Activated CD4-positive, alpha-beta T cell treated with anti-CD3 and anti-CD28 coated beads, Interleukin-2, amount 10 ng/mL, durations not matched to agents 7 days and 5 days (primary cell): ENCODE data around the gene ADAMTS2. TPM values are rescaled to one million over a fixed set of nuclear protein-coding genes. Genes with fewer than 3 reads are reported as not detected.
A peak's percentile ranks its signal among the peaks of the same experiment; 100 is the strongest.

Source experiments
- CTCF ChIA-PET: fragments of 350-600 bp; sonication (Branson Sonifier 250); formaldehyde crosslinking; loops from one replicate; lab custom pipeline; 2021; ENCODE audit warnings: antibody characterized with exemption; lab: Charles Lee
- POLR2A ChIA-PET: fragments of 350-600 bp; sonication (Branson Sonifier 250); formaldehyde crosslinking; loops from one replicate; lab custom pipeline; 2021; ENCODE audit warnings: antibody characterized with exemption; lab: Charles Lee
- DNase-seq: peaks from one replicate; pipeline ENCODE4 v3.0.0-alpha.2; 2020
- H3K27ac Mint-ChIP-seq: one replicate; pipeline ENCODE4 v1.8.0; 2021; ENCODE audit warnings: mild to moderate bottlenecking, moderate library complexity, mixed read lengths
- H3K27me3 Mint-ChIP-seq: one replicate; pipeline ENCODE4 v1.8.0; 2021; ENCODE audit warnings: mixed read lengths
- H3K36me3 Mint-ChIP-seq: one replicate; pipeline ENCODE4 v1.8.0; 2021; ENCODE audit warnings: low read depth, mixed read lengths
- H3K4me1 Mint-ChIP-seq: one replicate; pipeline ENCODE4 v1.8.0; 2021; ENCODE audit warnings: mixed read lengths
- H3K4me3 Mint-ChIP-seq: one replicate; pipeline ENCODE4 v1.8.0; 2021; ENCODE audit warnings: mild to moderate bottlenecking, moderate library complexity, mixed read lengths
- H3K9me3 Mint-ChIP-seq: one replicate; pipeline ENCODE4 v1.8.0; 2021; ENCODE audit warnings: mixed read lengths
- total RNA-seq, 2 experiments: library from RNA; stranded (reverse); gene quantifications; one replicate each; pipeline ENCODE4 v1.2.3, GENCODE V29; 2021

The ADAMTS2 gene
- total RNA-seq, 2 experiments from 2014 or later = not detected

GRCh38 chr5:179176571-179177230 lies 168.6 kb downstream of the ADAMTS2 start:
- Mint-ChIP-seq H3K4me1 (no peaks in the 10 kb centered on the region), H3K36me3 (no peaks in the 10 kb centered on the region), H3K27ac (no peak overlapping the region), H3K27me3 (no peaks in the 10 kb centered on the region), H3K4me3 (no peak overlapping the region), H3K9me3 (no peaks in the 10 kb centered on the region)
- POLR2A ChIA-PET = no interaction called here
- CTCF ChIA-PET = interaction anchor here (0.6 kb wide), 1 partner anchor 713 kb away, joined by 3 read pairs; no protein-coding TSS in a partner anchor
- DNase-seq = no peak

DNA sequence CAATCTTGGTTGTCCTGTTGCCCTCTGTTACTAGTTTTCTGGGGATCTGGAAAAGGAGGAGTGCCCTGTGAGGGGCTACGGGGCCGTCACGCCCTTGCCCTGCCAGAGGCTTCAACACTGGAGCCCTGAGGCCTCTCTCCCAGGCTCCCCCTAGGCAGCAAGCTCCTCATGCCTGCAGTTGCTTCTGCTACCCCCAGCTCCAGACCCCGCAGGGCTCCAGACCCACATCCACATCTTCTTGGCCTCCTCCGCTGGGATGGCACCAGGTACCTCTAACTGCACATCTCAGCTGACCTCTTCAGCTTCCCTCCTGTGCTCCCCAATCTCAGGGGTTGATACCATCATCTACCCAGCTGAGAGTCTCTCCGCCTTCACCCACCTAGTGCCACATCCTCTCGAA lies 169.1 kb downstream of the ADAMTS2 start:
- H3K27ac Mint-ChIP-seq = no peak overlapping the region
- ChIA-PET POLR2A (no interaction called here), CTCF (interaction anchor here (0.6 kb wide), 1 partner anchor 714 kb away, joined by 3 read pairs; no protein-coding TSS in a partner anchor)
- H3K4me3 Mint-ChIP-seq = no peak overlapping the region
- no peaks in the 10 kb centered on the region for H3K4me1 Mint-ChIP-seq
- no peak for DNase-seq
- no peaks in the 10 kb centered on the region for H3K27me3 Mint-ChIP-seq
- H3K9me3 Mint-ChIP-seq = no peaks in the 10 kb centered on the region
- H3K36me3 Mint-ChIP-seq = no peaks in the 10 kb centered on the region

- Mint-ChIP-seq H3K4me1 (no peaks in the 10 kb centered on the region), H3K4me3 (no peak overlapping the region), H3K27ac (no peak overlapping the region), H3K27me3 (no peaks in the 10 kb centered on the region), H3K9me3 (no peaks in the 10 kb centered on the region), H3K36me3 (no peaks in the 10 kb centered on the region)
- ChIA-PET POLR2A (no interaction called here), CTCF (interaction anchor here (0.6 kb wide), 1 partner anchor 811 kb away, joined by 3 read pairs; no protein-coding TSS in a partner anchor)
- DNase-seq = no peak
Measured at GRCh38 chr5:179171816-179172745, 173.2 kb downstream of the ADAMTS2 start.

DNA sequence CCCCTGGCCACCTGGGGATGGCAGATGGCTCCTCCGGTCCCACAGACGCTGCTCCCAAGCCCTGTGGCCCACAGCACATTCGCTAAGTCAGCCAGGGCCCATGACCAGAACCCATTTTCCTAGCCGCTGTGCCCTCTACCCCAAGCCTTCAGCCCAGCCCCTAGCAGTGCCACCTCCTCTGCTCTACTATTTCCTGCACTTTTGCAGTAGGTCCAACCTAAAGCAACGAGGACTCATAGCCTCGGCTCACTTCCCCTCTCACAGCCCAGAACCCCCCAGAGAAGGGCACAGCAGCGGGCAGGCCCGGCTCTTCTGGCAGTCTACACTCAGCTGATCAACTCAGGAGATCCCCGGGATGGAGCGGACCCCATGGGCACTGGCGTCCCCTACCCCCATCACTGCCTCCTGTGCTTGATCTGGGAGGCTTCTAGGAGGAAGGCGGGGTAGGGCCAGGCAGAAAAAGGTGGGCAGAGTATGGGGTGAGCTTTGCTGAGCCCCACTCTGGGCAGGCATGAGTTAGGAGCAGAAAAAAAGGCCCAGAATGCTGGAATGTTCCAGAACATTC lies 173.9 kb downstream of the ADAMTS2 start:
- no peaks in the 10 kb centered on the region for H3K4me1 Mint-ChIP-seq
- ChIA-PET POLR2A (no interaction called here), CTCF (no interaction called here)
- DNase-seq = no peak
- H3K27ac Mint-ChIP-seq = no peak overlapping the region
- no peaks in the 10 kb centered on the region for H3K9me3 Mint-ChIP-seq
- H3K36me3 Mint-ChIP-seq = no peaks in the 10 kb centered on the region
- H3K27me3 Mint-ChIP-seq = no peaks in the 10 kb centered on the region
- no peak overlapping the region for H3K4me3 Mint-ChIP-seq

GRCh38 chr5:179170606-179171005 lies 174.7 kb downstream of the ADAMTS2 start:
- Mint-ChIP-seq H3K36me3 (no peaks in the 10 kb centered on the region), H3K9me3 (no peaks in the 10 kb centered on the region), H3K4me3 (no peak overlapping the region), H3K4me1 (no peaks in the 10 kb centered on the region), H3K27me3 (no peaks in the 10 kb centered on the region), H3K27ac (no peak overlapping the region)
- DNase-seq = no peak
- POLR2A ChIA-PET = no interaction called here
- CTCF ChIA-PET = no interaction called here

- H3K4me3 Mint-ChIP-seq = no peak overlapping the region
- no peaks in the 10 kb centered on the region for H3K4me1 Mint-ChIP-seq
- POLR2A ChIA-PET = no interaction called here
- no peaks in the 10 kb centered on the region for H3K27me3 Mint-ChIP-seq
- CTCF ChIA-PET = no interaction called here
- no peaks in the 10 kb centered on the region for H3K36me3 Mint-ChIP-seq
- H3K27ac Mint-ChIP-seq = no peak overlapping the region
- no peak for DNase-seq
- H3K9me3 Mint-ChIP-seq = no peaks in the 10 kb centered on the region
Measured at GRCh38 chr5:179169836-179170235, 175.4 kb downstream of the ADAMTS2 start.

- H3K4me3 Mint-ChIP-seq = no peak overlapping the region
- CTCF ChIA-PET = no interaction called here
Measured at GRCh38 chr5:179168664-179169063, 176.6 kb downstream of the ADAMTS2 start.

DNA sequence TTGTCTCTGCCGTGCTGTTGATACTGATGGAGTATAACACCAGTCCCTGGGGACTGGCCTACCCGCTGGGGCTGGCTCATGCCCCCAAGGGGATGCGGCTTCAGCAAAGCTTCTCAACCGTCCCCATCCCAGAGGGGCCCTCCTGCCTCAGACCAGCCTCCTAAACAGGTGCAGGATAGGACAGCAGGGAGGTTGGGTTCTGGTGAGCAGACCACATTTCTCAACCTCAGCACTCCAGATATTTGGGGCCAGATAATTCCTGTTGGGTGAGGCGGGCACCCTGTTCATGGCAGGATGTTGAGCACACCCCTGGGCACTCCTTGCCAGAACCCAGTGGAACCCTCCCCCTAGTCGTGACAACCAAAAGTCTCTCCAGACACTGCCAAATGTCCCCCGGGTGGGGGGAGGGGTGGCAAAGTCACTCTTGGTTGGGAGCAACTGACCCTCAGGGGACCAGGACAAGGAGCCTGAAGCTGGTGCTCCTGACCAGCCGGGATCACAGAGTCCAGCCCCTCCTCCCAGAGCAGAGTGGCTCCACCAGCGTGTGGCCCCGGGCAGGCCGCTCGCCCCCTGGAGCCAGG lies 177.3 kb downstream of the ADAMTS2 start:
- H3K4me1 Mint-ChIP-seq = no peaks in the 10 kb centered on the region
- H3K27ac Mint-ChIP-seq = no peak overlapping the region
- ChIA-PET POLR2A (interaction anchor here (0.7 kb wide), 1 partner anchor 518 kb away, joined by 3 read pairs; no protein-coding TSS in a partner anchor), CTCF (no interaction called here)
- H3K4me3 Mint-ChIP-seq = no peak overlapping the region
- no peaks in the 10 kb centered on the region for H3K36me3 Mint-ChIP-seq
- no peaks in the 10 kb centered on the region for H3K9me3 Mint-ChIP-seq
- no peaks in the 10 kb centered on the region for H3K27me3 Mint-ChIP-seq
- no peak for DNase-seq

More at GRCh38 chr5:179168664-179169063, 176.6 kb downstream of the ADAMTS2 start:
- no peak for DNase-seq
- no peaks in the 10 kb centered on the region for H3K9me3 Mint-ChIP-seq
- POLR2A ChIA-PET = no interaction called here
- H3K4me1 Mint-ChIP-seq = no peaks in the 10 kb centered on the region
- H3K27me3 Mint-ChIP-seq = no peaks in the 10 kb centered on the region
- H3K27ac Mint-ChIP-seq = no peak overlapping the region
- no peaks in the 10 kb centered on the region for H3K36me3 Mint-ChIP-seq

- no peaks in the 10 kb centered on the region for H3K27me3 Mint-ChIP-seq
Measured at GRCh38 chr5:179166886-179167841, 178.1 kb downstream of the ADAMTS2 start.

GRCh38 chr5:179166171-179166885 lies 178.9 kb downstream of the ADAMTS2 start:
- no peaks in the 10 kb centered on the region for H3K36me3 Mint-ChIP-seq
- H3K27ac Mint-ChIP-seq = no peak overlapping the region
- no peak for DNase-seq
- H3K4me3 Mint-ChIP-seq = no peak overlapping the region
- H3K27me3 Mint-ChIP-seq = no peaks in the 10 kb centered on the region
- ChIA-PET POLR2A (no interaction called here), CTCF (no interaction called here)
- H3K9me3 Mint-ChIP-seq = peaks cover 4% of the 10 kb centered on the region
- H3K4me1 Mint-ChIP-seq = no peaks in the 10 kb centered on the region

More at GRCh38 chr5:179166886-179167841, 178.1 kb downstream of the ADAMTS2 start:
- ChIA-PET POLR2A (no interaction called here), CTCF (no interaction called here)
- H3K4me1 Mint-ChIP-seq = no peaks in the 10 kb centered on the region
- no peak overlapping the region for H3K27ac Mint-ChIP-seq
- H3K4me3 Mint-ChIP-seq = no peak overlapping the region
- peak; percentile 56 for DNase-seq
- H3K36me3 Mint-ChIP-seq = no peaks in the 10 kb centered on the region
- H3K9me3 Mint-ChIP-seq = no peaks in the 10 kb centered on the region

GRCh38 chr5:179165421-179166170 lies 179.7 kb downstream of the ADAMTS2 start:
- Mint-ChIP-seq H3K36me3 (no peaks in the 10 kb centered on the region), H3K27ac (no peak overlapping the region), H3K27me3 (no peaks in the 10 kb centered on the region), H3K4me3 (no peak overlapping the region), H3K9me3 (peaks cover 4% of the 10 kb centered on the region), H3K4me1 (no peaks in the 10 kb centered on the region)
- ChIA-PET CTCF (no interaction called here), POLR2A (no interaction called here)
- no peak for DNase-seq
